ACC112 (cell line): ENCODE results near the gene SEC24C.

ENCODE experiments used
- H2AFZ ChIP-seq: fragments of 200-600 bp; sonication (generic); one replicate; pipeline ENCODE4 v1.6.0; 2017; ENCODE audit warnings: antibody characterized with exemption, low read length; ENCODE audit not compliant: unreplicated experiment
- H3K27ac ChIP-seq: fragments of 200-600 bp; sonication (generic); 2 replicates; pipeline ENCODE4 v1.5.1; 2014; ENCODE audit warnings: low read depth, mild to moderate bottlenecking, antibody characterized with exemption, low read length, moderate library complexity
- H3K27me3 ChIP-seq: fragments of 200-600 bp; sonication (generic); 2 replicates; pipeline ENCODE4 v1.6.1; 2014; ENCODE audit warnings: mild to moderate bottlenecking, antibody characterized with exemption, low read length, moderate library complexity, mixed read lengths; ENCODE audit not compliant: insufficient read depth
- H3K36me3 ChIP-seq: fragments of 200-600 bp; sonication (generic); 2 replicates; pipeline ENCODE4 v1.6.1; 2016; ENCODE audit warnings: mild to moderate bottlenecking, antibody characterized with exemption, low read length, moderate library complexity, mixed read lengths; ENCODE audit not compliant: insufficient read depth
- H3K4me1 ChIP-seq: fragments of 200-600 bp; sonication (generic); one replicate; pipeline ENCODE4 v1.6.1; 2016; ENCODE audit warnings: low read length, mixed read lengths; ENCODE audit not compliant: insufficient read depth, unreplicated experiment, control insufficient read depth
- H3K4me3 ChIP-seq: fragments of 200-600 bp; sonication (generic); 2 replicates; pipeline ENCODE4 v1.5.1; 2014; ENCODE audit warnings: mild to moderate bottlenecking, low read depth, low read length
- H3K79me2 ChIP-seq: fragments of 200-600 bp; sonication (generic); one replicate; pipeline ENCODE4 v1.6.0; 2016; ENCODE audit warnings: low read length; ENCODE audit not compliant: control insufficient read depth, unreplicated experiment, insufficient read depth

Gene SEC24C

DNA sequence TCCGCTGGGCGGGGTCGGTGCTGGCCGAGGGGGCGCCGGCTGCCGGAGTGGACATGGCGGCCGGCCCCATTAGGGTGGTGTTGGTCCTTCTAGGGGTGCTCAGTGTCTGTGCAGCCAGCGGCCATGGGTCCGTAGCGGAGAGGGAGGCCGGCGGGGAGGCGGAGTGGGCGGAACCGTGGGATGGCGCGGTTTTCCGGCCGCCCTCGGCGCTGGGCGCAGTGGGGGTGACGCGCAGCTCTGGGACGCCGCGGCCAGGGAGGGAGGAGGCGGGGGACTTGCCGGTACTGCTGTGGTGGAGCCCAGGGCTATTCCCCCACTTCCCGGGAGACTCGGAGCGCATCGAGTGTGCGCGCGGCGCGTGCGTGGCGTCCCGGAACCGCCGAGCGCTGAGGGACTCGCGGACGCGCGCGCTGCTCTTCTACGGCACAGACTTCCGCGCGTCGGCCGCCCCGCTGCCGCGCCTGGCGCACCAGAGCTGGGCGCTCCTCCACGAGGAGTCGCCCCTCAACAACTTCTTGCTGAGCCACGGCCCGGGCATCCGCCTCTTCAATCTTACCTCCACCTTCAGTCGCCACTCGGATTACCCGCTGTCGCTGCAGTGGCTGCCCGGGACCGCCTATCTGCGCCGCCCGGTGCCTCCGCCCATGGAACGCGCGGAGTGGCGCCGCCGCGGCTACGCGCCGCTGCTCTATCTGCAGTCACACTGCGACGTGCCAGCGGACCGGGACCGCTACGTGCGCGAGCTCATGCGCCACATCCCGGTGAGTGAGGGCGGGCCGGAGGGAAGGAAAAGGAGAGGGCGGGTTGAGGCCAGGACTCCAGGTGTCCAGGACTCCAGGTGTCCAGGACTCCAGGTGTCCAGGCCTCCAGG lies 28.3 kb downstream of the SEC24C start:
- Histone ChIP-seq H3K4me3 (peak overlapping the region; percentile 96), H3K4me1 (peaks cover 18% of the 10 kb centered on the region), H3K79me2 (peaks cover 43% of the 10 kb centered on the region), H3K27ac (peak overlapping the region; percentile 93), H2AFZ (peak overlapping the region; percentile 81), H3K27me3 (no peaks in the 10 kb centered on the region), H3K36me3 (peaks cover 20% of the 10 kb centered on the region)

DNA sequence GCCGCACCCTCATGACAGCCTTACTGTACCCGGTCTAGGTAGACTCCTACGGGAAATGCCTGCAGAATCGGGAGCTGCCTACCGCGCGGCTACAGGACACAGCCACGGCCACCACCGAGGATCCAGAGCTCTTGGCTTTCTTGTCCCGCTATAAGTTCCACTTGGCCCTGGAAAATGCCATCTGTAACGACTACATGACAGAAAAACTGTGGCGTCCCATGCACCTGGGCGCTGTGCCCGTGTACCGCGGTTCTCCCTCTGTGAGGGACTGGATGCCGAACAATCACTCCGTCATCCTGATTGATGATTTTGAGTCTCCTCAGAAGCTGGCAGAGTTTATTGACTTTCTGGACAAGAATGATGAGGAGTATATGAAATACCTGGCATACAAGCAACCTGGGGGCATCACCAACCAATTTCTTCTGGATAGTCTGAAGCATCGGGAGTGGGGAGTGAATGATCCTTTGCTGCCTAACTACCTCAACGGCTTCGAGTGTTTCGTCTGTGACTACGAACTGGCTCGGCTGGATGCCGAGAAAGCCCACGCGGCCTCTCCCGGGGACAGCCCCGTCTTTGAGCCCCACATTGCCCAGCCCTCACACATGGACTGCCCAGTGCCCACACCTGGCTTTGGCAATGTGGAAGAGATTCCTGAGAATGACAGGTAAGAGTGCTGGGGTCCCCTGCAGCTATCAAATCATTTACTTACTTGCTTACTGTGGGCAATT lies 29.1 kb downstream of the SEC24C start:
- Histone ChIP-seq H3K4me1 (peaks cover 18% of the 10 kb centered on the region), H3K4me3 (peak overlapping the region; percentile 96), H3K27ac (peak overlapping the region; percentile 93), H3K79me2 (peaks cover 43% of the 10 kb centered on the region), H2AFZ (peak overlapping the region; percentile 46), H3K36me3 (peaks cover 20% of the 10 kb centered on the region), H3K27me3 (no peaks in the 10 kb centered on the region)

DNA sequence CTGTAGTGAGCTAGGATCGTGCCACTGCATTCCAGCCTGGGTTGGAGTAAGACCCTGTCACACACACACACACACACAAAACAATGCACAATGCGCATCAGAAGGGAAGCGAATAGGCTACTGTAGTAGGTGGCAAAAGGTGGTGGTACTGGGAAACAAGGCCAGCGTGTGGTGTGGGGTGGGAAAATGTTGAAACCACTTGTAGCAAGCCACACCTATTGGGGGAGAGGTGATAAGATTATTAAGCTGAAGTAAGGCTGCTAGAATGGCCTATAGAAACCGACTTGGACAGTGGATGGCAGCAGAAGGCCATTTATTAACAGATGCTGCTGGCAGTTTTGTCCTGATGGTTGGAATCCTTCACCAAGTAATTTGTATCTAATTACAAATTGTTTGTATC lies 30.5 kb downstream of the SEC24C start:
- Histone ChIP-seq H2AFZ (no peak overlapping the region), H3K36me3 (peaks cover 22% of the 10 kb centered on the region), H3K4me3 (peak overlapping the region; percentile 96), H3K4me1 (peaks cover 18% of the 10 kb centered on the region), H3K27ac (no peak overlapping the region), H3K27me3 (no peaks in the 10 kb centered on the region), H3K79me2 (peaks cover 51% of the 10 kb centered on the region)

DNA sequence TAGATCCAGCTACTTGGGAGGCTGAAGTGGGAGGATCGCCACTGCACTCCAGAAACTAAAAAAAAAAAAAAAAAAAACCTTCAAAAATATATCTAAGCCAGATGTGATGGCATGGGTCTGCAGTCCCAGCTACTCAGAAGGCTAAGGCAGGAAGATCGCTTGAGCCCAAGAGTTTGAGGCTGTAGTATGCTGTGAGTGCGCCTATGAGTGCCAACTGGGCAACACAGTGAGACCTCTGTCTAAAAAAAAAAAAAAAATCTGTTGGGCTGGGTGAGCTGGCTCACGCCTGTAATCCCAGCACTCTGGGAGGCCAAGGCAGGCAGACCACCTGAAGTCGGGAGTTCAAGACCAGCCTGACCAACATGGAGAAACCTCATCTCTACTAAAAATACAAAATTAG lies 34.8 kb downstream of the SEC24C start:
- no peak overlapping the region for H2AFZ ChIP-seq
- H3K36me3 ChIP-seq = peaks cover 12% of the 10 kb centered on the region; the same call in 1 of the 2 replicates
- no peak overlapping the region for H3K4me3 ChIP-seq
- H3K79me2 ChIP-seq = peaks cover 78% of the 10 kb centered on the region
- H3K4me1 ChIP-seq = peaks cover 27% of the 10 kb centered on the region
- H3K27me3 ChIP-seq = no peaks in the 10 kb centered on the region
- H3K27ac ChIP-seq = no peak overlapping the region

DNA sequence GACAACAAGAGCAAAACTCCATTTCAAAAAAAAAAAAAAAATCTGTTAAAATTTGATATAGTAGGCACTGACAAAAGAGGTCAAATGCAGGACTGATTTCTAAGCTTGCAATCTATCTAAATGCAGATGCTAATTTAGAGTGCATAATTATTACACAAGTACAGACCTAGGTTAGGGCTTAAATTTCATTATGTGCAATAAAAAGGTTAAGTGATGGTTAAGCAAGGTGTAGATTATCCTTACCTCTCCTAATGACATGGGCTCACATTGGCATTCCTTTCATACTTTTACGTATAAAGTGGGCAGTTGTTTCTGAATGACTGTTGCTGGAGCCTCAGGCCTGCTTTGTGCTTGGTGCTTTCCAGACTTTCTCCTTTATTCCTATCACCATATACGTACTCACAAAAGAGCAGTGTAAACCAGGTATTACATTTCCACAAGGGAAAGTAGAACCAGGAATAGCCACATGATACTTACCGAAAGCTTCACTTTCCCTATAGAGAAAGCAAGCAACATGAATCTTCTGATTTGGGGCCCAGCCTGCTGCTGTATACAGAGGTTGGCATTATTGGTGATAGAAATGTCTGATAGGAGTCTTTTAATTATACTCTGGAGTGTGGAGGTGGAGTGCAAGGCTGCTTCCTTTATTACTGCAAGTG lies 35.5 kb downstream of the SEC24C start:
- peaks cover 71% of the 10 kb centered on the region for H3K79me2 ChIP-seq
- peaks cover 30% of the 10 kb centered on the region for H3K4me1 ChIP-seq
- H3K27ac ChIP-seq = no peak overlapping the region
- peaks cover 12% of the 10 kb centered on the region; the same call in 1 of the 2 replicates for H3K36me3 ChIP-seq
- H3K4me3 ChIP-seq = no peak overlapping the region
- H3K27me3 ChIP-seq = no peaks in the 10 kb centered on the region
- no peak overlapping the region for H2AFZ ChIP-seq

GRCh38 chr10:73780301-73780700 lies 36.1 kb downstream of the SEC24C start:
- Histone ChIP-seq H3K4me3 (peak overlapping the region; percentile 87), H3K27ac (no peak overlapping the region), H3K79me2 (peaks cover 65% of the 10 kb centered on the region), H2AFZ (no peak overlapping the region), H3K27me3 (no peaks in the 10 kb centered on the region), H3K36me3 (peaks cover 12% of the 10 kb centered on the region; the same call in 1 of the 2 replicates), H3K4me1 (peaks cover 30% of the 10 kb centered on the region)

DNA sequence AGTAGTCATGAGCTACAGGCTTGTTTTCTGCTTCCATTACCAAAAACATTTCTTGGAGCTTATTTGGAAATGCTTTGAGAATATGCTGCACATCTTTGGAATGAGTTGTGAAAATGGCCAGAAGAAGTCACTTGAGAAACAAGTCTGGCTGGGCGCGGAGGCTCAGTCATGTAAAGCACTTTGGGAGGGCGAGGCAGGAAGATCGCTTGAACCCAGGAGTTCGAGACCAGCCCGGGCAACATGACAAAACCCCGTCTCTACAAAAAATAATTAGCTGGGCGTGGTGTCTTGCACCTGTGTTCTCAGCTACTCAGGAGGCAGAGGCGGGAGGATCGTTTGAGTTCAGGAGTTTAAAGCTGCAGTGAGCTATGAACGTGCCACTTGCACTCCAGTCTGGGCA lies 36.8 kb downstream of the SEC24C start:
- peak overlapping the region; percentile 53; the same call in 1 of the 2 replicates for H3K27ac ChIP-seq
- H3K27me3 ChIP-seq = no peaks in the 10 kb centered on the region

GRCh38 chr10:73781548-73781878 lies 37.3 kb downstream of the SEC24C start:
- peaks cover 65% of the 10 kb centered on the region for H3K79me2 ChIP-seq

More for the DNA sequence above, 36.8 kb downstream of the SEC24C start:
- peaks cover 23% of the 10 kb centered on the region for H3K4me1 ChIP-seq
- H3K79me2 ChIP-seq = peaks cover 63% of the 10 kb centered on the region
- peaks cover 6% of the 10 kb centered on the region; the same call in 1 of the 2 replicates for H3K36me3 ChIP-seq
- H2AFZ ChIP-seq = peak overlapping the region; percentile 58
- peak overlapping the region; percentile 87 for H3K4me3 ChIP-seq

GRCh38 chr10:73781879-73782748 lies 37.9 kb downstream of the SEC24C start, which contains the start of gene CHCHD1:
Gene CHCHD1, plus strand, starts transcription at chr10:73782048. Its CDS starts 28 bp downstream, at chr10:73782076.
- Histone ChIP-seq H3K27ac (peak within 1 kb of the TSS; percentile 53), H3K79me2 (peaks cover 67% of the 10 kb centered on the region), H3K36me3 (0 out of 2 replicates have a peak, but pooled peaks cover 3% of the 10 kb centered on the region), H3K27me3 (no peaks in the 10 kb centered on the region), H2AFZ (peak within 1 kb of the TSS; percentile 81), H3K4me3 (peak within 1 kb of the TSS; percentile 87), H3K4me1 (peaks cover 25% of the 10 kb centered on the region)

More at GRCh38 chr10:73781548-73781878, 37.3 kb downstream of the SEC24C start:
- Histone ChIP-seq H3K27me3 (no peaks in the 10 kb centered on the region), H2AFZ (peak overlapping the region; percentile 58), H3K27ac (peak overlapping the region; percentile 53), H3K4me1 (peaks cover 23% of the 10 kb centered on the region), H3K4me3 (peak overlapping the region; percentile 87), H3K36me3 (peaks cover 6% of the 10 kb centered on the region; the same call in 1 of the 2 replicates)
